UCSD-AML1 (cell line): Measurements from ENCODE around the gene NT5C2.
"Not testable (repeated sequence)": the region's sequence is repeated elsewhere in the genome, so short reads cannot be mapped to it uniquely, and the experiment has no call there.

Experiments used
- DNase-seq: peaks from one replicate; lab custom pipeline; 2025; ENCODE audit not compliant: unreplicated experiment; lab: John Stamatoyannopoulos, UW

Gene NT5C2

GRCh38 chr10:103167554-103167953, 25.5 kb downstream of the NT5C2 start:
- DNase-seq, result not testable (repeated sequence)

GRCh38 chr10:103166523-103166922, 26.5 kb downstream of the NT5C2 start:
- DNase-seq, result no peak

- DNase-seq, result not testable (repeated sequence)
Observed at GRCh38 chr10:103163766-103164403, 29.2 kb downstream of the NT5C2 start.

- DNase-seq, result no peak
Observed at GRCh38 chr10:103157246-103157645, 35.8 kb downstream of the NT5C2 start.

GRCh38 chr10:103155471-103156085, 37.5 kb downstream of the NT5C2 start:
- no peak for DNase-seq

GRCh38 chr10:103154521-103155299, 38.4 kb downstream of the NT5C2 start:
- no peak for DNase-seq

- DNase-seq, result no peak
Observed at GRCh38 chr10:103153302-103154197, 39.5 kb downstream of the NT5C2 start.

GRCh38 chr10:103149991-103150622, 43.0 kb downstream of the NT5C2 start:
- DNase-seq, result no peak

- no peak for DNase-seq
Observed at GRCh38 chr10:103147645-103148044, 45.4 kb downstream of the NT5C2 start.

GRCh38 chr10:103145860-103146466, 47.1 kb downstream of the NT5C2 start:
- no peak for DNase-seq

GRCh38 chr10:103145046-103145445, 48.0 kb downstream of the NT5C2 start:
- no peak for DNase-seq

GRCh38 chr10:103144041-103144440, 49.0 kb downstream of the NT5C2 start:
- no peak for DNase-seq

GRCh38 chr10:103143641-103144040, 49.4 kb downstream of the NT5C2 start:
- DNase-seq, result not testable (repeated sequence)

- DNase-seq, result no peak
Observed at GRCh38 chr10:103141950-103142349, 51.1 kb downstream of the NT5C2 start.

GRCh38 chr10:103140469-103140868, 52.6 kb downstream of the NT5C2 start:
- DNase-seq, result no peak

- no peak for DNase-seq
Observed at GRCh38 chr10:103139803-103140202, 53.3 kb downstream of the NT5C2 start.

- not testable (repeated sequence) for DNase-seq
Observed at GRCh38 chr10:103135168-103135567, 57.9 kb downstream of the NT5C2 start.

- DNase-seq, result no peak
Observed at GRCh38 chr10:103130910-103131309, 62.2 kb downstream of the NT5C2 start.

- DNase-seq, result not testable (repeated sequence)
Observed at GRCh38 chr10:103130180-103130579, 62.9 kb downstream of the NT5C2 start.

- no peak for DNase-seq
Observed at GRCh38 chr10:103127241-103127640, 65.8 kb downstream of the NT5C2 start.
